Natural killer cell (primary cell): Measurements from ENCODE around the gene DKK1. TPM values are rescaled to one million over a fixed set of nuclear protein-coding genes. Genes with fewer than 3 reads are reported as not detected.

Experiments
- ATAC-seq, 3 donors: fragments of 150-1000 bp in 2 of 3; fragments of 200-7000 bp in 1 of 3; cut with Tn5 transposase; 1 replicate in 1 of 3; 2 replicates in 2 of 3; pipeline ENCODE4 v1.10.0; 2021; ENCODE audit warnings: mild to moderate bottlenecking in 2 of 3, moderate library complexity in 2 of 3
- DNase-seq, 2 donors: peaks; one replicate each; pipeline versions ENCODE4 v3.0.0 to v3.0.0-alpha.2; 2013 to 2021; ENCODE audit warnings: mixed read lengths in 1 of 2
- H3K27ac ChIP-seq: one replicate; pipeline ENCODE4 v1.5.1; 2013; ENCODE audit warnings: mild to moderate bottlenecking, low read length
- H3K27me3 ChIP-seq: one replicate; pipeline ENCODE4 v1.6.1; 2013; ENCODE audit warnings: low read length; ENCODE audit not compliant: control insufficient read depth, insufficient read depth
- H3K36me3 ChIP-seq: one replicate; pipeline ENCODE4 v1.6.1; 2013; ENCODE audit warnings: low read length; ENCODE audit not compliant: control insufficient read depth, insufficient read depth
- H3K4me1 ChIP-seq: one replicate; pipeline ENCODE4 v1.6.1; 2013; ENCODE audit warnings: low read length; ENCODE audit not compliant: control insufficient read depth, insufficient read depth
- H3K4me3 ChIP-seq: one replicate; pipeline ENCODE4 v1.5.1; 2013; ENCODE audit warnings: low read length
- H3K9me3 ChIP-seq: one replicate; pipeline ENCODE4 v1.6.1; 2013; ENCODE audit warnings: low read length; ENCODE audit not compliant: control insufficient read depth, insufficient read depth
- H3K27ac Mint-ChIP-seq, 2 donors: one replicate each; pipeline ENCODE4 v1.8.0; 2022; ENCODE audit warnings: mild to moderate bottlenecking in 2 of 2, mixed read lengths in 2 of 2, moderate library complexity in 1 of 2
- H3K27me3 Mint-ChIP-seq, 2 donors: one replicate each; pipeline ENCODE4 v1.8.0; 2022; ENCODE audit warnings: low read depth in 2 of 2, mixed read lengths in 2 of 2
- H3K36me3 Mint-ChIP-seq: one replicate; pipeline ENCODE4 v1.8.0; 2022; ENCODE audit warnings: mixed read lengths
- H3K4me1 Mint-ChIP-seq, 2 donors: one replicate each; pipeline ENCODE4 v1.8.0; 2022; ENCODE audit warnings: mixed read lengths in 2 of 2
- H3K4me3 Mint-ChIP-seq: one replicate; pipeline ENCODE4 v1.8.0; 2022; ENCODE audit warnings: mild to moderate bottlenecking, moderate library complexity, mixed read lengths
- H3K9me3 Mint-ChIP-seq, 2 donors: one replicate each; pipeline ENCODE4 v1.8.0; 2022; ENCODE audit warnings: mixed read lengths in 2 of 2
- WGBS: methylation state at CpG from one replicate; pipeline ENCODE4 v1.1.7; 2013; ENCODE audit warnings: missing lambda C conversion rate; ENCODE audit not compliant: insufficient coverage; 5-methylcytosine and 5-hydroxymethylcytosine counted together
- intact Hi-C: fragments of 100-400 bp; cut with micrococcal nuclease; formaldehyde crosslinking; loops from one replicate; pipeline ENCODE4 v1.14.2; 2022
- total RNA-seq, 4 donors: library from RNA; stranded (reverse); fragments of 120-200 nt in 1 of 4; gene quantifications; one replicate each; pipeline versions ENCODE4 v1.2.3 to v1.2.4, GENCODE V29; 2013 to 2022
- TF ChIP-seq, protein P1 (sequence below): fragments of 200-600 bp; IDR thresholded peaks from one replicate; pipeline ENCODE4 v1.8.0; 2022; ENCODE audit warnings: antibody characterized with exemption

DKK1 gene
- total RNA-seq, 3 donors from 2014 or later (not counting 1 experiment from before 2014, with no cell fraction given) = not detected

DNA sequence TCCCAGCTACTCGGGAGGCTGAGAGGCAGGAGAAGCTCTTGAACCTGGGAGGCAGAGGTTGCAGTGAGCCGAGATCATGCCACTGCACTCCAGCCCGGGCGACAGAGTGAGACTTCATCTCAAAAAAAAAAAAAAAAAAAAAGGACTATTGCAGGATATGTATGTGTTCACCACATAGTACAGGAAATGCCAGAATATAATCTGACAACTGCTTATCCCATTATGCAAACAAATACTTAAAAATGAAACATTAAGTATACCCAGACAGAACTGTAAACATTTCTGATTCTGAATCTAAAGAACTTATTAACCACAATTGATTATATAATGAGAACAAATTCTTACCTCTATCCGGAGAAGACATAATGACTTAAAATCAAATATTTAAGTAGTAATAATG is 18.7 kb downstream of the DKK1 start:
- Histone ChIP-seq H3K27ac (no peak overlapping the region), H3K4me1 (no peaks in the 10 kb centered on the region), H3K36me3 (no peaks in the 10 kb centered on the region), H3K9me3 (no peaks in the 10 kb centered on the region), H3K27me3 (no peaks in the 10 kb centered on the region), H3K4me3 (no peak overlapping the region)
- 84% methylated on average over 2 of the region's 5 CpGs for WGBS
- TF ChIP-seq, protein P1, sequence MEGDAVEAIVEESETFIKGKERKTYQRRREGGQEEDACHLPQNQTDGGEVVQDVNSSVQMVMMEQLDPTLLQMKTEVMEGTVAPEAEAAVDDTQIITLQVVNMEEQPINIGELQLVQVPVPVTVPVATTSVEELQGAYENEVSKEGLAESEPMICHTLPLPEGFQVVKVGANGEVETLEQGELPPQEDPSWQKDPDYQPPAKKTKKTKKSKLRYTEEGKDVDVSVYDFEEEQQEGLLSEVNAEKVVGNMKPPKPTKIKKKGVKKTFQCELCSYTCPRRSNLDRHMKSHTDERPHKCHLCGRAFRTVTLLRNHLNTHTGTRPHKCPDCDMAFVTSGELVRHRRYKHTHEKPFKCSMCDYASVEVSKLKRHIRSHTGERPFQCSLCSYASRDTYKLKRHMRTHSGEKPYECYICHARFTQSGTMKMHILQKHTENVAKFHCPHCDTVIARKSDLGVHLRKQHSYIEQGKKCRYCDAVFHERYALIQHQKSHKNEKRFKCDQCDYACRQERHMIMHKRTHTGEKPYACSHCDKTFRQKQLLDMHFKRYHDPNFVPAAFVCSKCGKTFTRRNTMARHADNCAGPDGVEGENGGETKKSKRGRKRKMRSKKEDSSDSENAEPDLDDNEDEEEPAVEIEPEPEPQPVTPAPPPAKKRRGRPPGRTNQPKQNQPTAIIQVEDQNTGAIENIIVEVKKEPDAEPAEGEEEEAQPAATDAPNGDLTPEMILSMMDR = no peak
- intact Hi-C loops = no loop called here
- Mint-ChIP-seq H3K4me3 (no peak overlapping the region), H3K36me3 (no peaks in the 10 kb centered on the region), H3K27me3 (peaks cover 3 to 17% of the 10 kb centered on the region in 2 donors), H3K4me1 (no peaks in the 10 kb centered on the region), H3K9me3 (no peaks in the 10 kb centered on the region), H3K27ac (no peak overlapping the region)
- no peak for ATAC-seq
- no peak for DNase-seq

DNA sequence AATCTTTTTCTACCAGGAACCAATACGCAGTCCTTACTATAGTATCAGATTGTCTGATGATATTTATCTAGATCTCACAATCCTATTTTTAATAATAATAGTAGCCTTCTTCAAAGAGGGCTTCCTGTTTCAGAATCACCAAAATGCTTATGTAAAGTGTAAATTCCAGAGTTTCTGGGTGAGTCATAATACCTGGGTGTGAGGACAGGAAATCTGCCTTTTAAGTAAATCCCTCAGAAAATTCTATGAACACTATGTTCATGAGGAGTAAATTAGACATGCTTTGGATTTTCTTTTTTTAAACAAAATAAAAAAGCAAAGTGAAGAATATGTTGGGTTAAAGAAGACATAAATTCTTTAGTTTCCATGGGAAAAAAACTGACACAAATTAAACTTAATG is 20.5 kb downstream of the DKK1 start:
- WGBS = no CpG with 5 or more reads among the region's 1 CpG
- Mint-ChIP-seq H3K27ac (no peak overlapping the region), H3K4me3 (no peak overlapping the region), H3K9me3 (no peaks in the 10 kb centered on the region), H3K4me1 (no peaks in the 10 kb centered on the region), H3K27me3 (peaks cover 3 to 7% of the 10 kb centered on the region in 2 donors), H3K36me3 (no peaks in the 10 kb centered on the region)
- TF ChIP-seq, protein P1 = no peak
- ATAC-seq (no peak), DNase-seq (no peak)
- no peaks in the 10 kb centered on the region for H3K27me3 ChIP-seq
- H3K36me3 ChIP-seq = no peaks in the 10 kb centered on the region
- H3K9me3 ChIP-seq = no peaks in the 10 kb centered on the region
- no peak overlapping the region for H3K4me3 ChIP-seq
- intact Hi-C loops = no loop called here
- H3K4me1 ChIP-seq = no peaks in the 10 kb centered on the region
- no peak overlapping the region for H3K27ac ChIP-seq

DNA sequence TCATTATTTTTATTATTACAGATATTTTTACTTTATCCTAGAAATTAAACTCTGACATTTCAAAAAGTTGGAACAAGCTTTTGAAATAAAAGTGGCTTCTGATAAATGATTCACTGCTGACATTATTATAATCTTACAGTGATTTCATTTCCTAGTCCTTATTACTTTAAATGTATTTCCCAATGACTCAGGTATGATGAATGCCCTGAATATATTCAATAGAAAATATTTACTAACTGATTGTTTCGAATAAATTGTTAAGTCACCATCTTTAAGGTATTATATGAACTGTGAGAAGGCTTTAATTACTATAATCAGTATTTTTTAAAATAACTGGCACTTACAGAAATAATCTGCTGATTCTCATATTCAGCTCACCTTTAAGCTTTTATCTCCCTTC is 21.6 kb downstream of the DKK1 start:
- H3K4me3 ChIP-seq = no peak overlapping the region
- H3K9me3 ChIP-seq = no peaks in the 10 kb centered on the region
- TF ChIP-seq, protein P1 = no peak
- peaks cover 3 to 7% of the 10 kb centered on the region in 2 donors for H3K27me3 Mint-ChIP-seq
- no peak overlapping the region for H3K27ac Mint-ChIP-seq
- H3K9me3 Mint-ChIP-seq = no peaks in the 10 kb centered on the region
- H3K4me1 ChIP-seq = no peaks in the 10 kb centered on the region
- ATAC-seq (no peak), DNase-seq (no peak)
- H3K36me3 ChIP-seq = no peaks in the 10 kb centered on the region
- no CpG with 5 or more reads among the region's 1 CpG for WGBS
- no peaks in the 10 kb centered on the region for H3K27me3 ChIP-seq
- no peaks in the 10 kb centered on the region for H3K36me3 Mint-ChIP-seq
- H3K27ac ChIP-seq = no peak overlapping the region
- H3K4me3 Mint-ChIP-seq = no peak overlapping the region
- intact Hi-C loops = no loop called here
- no peaks in the 10 kb centered on the region for H3K4me1 Mint-ChIP-seq

- Mint-ChIP-seq H3K4me3 (no peak overlapping the region), H3K4me1 (no peaks in the 10 kb centered on the region), H3K27ac (no peak overlapping the region), H3K27me3 (peaks cover 3 to 7% of the 10 kb centered on the region in 2 donors), H3K9me3 (no peaks in the 10 kb centered on the region), H3K36me3 (no peaks in the 10 kb centered on the region)
- intact Hi-C loops = no loop called here
- no peaks in the 10 kb centered on the region for H3K36me3 ChIP-seq
- no peaks in the 10 kb centered on the region for H3K4me1 ChIP-seq
- TF ChIP-seq, protein P1 = no peak
- H3K4me3 ChIP-seq = no peak overlapping the region
- no CpG with 5 or more reads among the region's 1 CpG for WGBS
- H3K9me3 ChIP-seq = no peaks in the 10 kb centered on the region
- no peak overlapping the region for H3K27ac ChIP-seq
- DNase-seq = no peak
- no peaks in the 10 kb centered on the region for H3K27me3 ChIP-seq
- ATAC-seq = no peak
These were observed 23.1 kb downstream of the DKK1 start for GRCh38 chr10:52337225-52337624.
